Adrenal gland (tissue), 5 donors: Measurements from ENCODE around the gene CLSTN3.

ENCODE experiments used
- CTCF ChIP-seq, 6 experiments: fragments of 450-650 bp in 4 of 6; fragments of 200-600 bp in 2 of 6; sonication (generic) in 1 of 6; IDR thresholded peaks; 1 replicate in 5 of 6; 2 replicates in 1 of 6; pipeline versions ENCODE4 v1.5.1 to v1.8.0; 2016 to 2021; ENCODE audit warnings: antibody characterized with exemption in 6 of 6, mild to moderate bottlenecking in 2 of 6, moderate library complexity in 1 of 6
- POLR2A ChIP-seq, 2 donors: fragments of 450-650 bp; IDR thresholded peaks; one replicate each; pipeline ENCODE4 v1.6.1; 2017; ENCODE audit warnings: antibody characterized with exemption in 2 of 2, mild to moderate bottlenecking in 2 of 2, moderate library complexity in 1 of 2
- donor health status: DM: no; HTN: no; CAD: no.

GRCh38 chr12:7158781-7159609 is 28.8 kb downstream of the CLSTN3 start:
- TF ChIP-seq CTCF (IDR thresholded peaks at IDR 0.05) (no peak), POLR2A (IDR thresholded peaks at IDR 0.05) (no peak)
